GM21447 (cell line): ENCODE measurements around the gene GPR84.
A peak's percentile ranks its signal among the peaks of the same experiment; 100 is the strongest.

Experiments used
- ATAC-seq: cut with Tn5 transposase; IDR thresholded peaks from one replicate; pipeline ENCODE4 v1.9.1; 2021; ENCODE audit not compliant: unreplicated experiment

Gene GPR84

DNA sequence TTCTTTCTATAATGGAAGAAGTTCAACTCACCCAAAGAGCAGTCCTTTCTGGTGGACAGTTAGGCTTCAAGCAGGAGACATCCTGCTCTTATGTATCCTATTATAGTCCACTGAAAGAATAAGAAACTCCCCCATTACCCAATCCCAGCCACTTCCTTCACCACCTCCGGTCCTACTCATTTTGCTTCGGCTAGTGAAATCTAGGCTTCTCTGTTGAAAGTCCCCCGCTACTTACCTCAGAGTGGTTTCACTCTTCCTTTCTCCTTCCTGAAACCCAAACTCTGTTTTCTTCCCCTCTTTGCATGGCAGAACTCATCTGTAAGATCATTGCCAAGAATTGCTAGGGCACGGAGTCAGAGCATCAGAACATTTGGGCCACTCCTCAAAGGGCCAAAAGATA lies at the start of gene GPR84:
Gene GPR84, minus strand, starts transcription at position 74 of the 400 bp plus-strand sequence. CDS start 635 bp downstream, outside the sequence.
- ATAC-seq: peak; percentile 46

DNA sequence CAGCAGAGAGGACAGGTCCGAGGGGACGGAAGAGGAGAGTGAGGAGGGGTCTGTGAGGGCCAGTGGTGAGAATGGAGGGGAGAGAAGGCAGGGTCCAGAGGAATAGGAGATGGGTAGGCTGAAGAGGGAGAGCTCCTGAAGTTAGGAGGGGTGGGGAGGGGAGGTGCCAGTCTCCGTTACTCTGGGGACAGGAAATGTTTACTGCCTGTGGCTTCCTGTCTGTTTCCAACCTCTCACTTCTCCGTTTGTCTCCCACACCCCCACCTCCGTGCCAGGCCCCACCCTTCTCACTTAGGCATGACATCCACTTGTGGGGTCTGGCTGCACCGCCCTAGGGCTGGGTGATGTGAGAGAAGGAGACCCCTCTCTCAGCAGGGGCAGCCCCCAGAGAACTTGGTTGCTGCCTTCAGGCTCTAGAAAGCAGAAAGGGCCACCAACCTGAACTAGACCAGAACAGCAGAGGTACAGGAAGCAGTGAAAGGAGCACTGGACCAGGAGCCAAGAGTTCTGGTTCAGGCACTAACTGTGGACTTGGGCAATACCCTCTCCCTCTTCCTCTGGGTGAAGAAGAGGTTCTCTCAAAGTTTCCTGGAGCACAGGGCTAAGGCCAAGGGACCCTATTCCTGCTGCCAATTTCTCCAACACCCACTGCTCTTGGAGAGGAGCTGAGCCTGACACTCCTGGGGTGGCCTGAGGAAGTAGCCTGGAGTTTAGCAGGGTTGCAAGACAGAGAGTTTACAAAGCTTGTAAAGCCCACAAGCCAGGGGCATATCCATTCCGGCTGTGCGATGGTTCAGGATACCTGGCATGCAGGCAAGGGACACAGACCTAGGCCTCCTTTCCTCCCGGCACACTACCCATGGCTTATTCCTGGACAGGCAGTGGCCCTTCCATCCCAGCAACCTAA lies 49.3 kb upstream of the GPR84 start:
- peak; percentile 76 for ATAC-seq

DNA sequence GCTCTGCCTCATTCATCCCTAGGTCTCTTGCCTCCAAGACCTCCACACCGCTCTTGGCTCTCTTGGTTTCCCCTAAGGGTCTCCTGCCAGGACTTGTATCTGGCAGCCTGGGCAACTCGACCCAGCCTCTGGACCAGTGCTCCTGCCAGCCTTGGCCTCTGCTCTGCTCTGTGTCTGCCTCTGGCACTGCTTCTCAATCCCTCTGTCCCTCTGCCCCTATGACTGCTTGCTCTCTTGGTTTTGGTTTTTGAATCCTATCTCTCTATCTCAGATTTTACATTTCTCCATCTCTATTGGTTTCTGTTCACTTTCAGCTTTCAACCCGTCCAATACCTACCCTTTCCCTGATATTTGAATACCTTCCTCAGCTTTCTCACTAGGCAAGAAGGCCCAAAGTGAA lies 48.5 kb upstream of the GPR84 start:
- peak; percentile 33 for ATAC-seq

DNA sequence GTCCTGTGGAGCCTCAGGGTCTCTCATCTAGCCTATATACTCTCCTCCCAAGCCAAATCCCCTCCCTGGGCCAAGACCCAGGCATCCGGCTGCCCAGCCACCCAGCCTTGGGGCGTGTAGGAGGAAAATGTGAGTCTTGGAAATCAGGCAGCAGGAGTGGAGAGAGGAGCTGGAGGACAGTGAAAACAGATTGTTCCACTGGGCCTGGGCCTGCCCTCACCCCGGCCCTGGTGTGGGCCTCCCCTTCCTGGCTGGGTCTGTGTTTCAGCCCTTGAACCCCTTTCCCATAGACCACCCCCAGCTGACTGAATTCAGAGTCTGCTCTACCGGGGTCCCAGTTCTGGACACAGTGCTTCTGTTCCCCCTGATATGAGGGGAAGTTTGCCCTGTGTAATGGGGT lies 48.1 kb upstream of the GPR84 start:
- ATAC-seq: no peak

DNA sequence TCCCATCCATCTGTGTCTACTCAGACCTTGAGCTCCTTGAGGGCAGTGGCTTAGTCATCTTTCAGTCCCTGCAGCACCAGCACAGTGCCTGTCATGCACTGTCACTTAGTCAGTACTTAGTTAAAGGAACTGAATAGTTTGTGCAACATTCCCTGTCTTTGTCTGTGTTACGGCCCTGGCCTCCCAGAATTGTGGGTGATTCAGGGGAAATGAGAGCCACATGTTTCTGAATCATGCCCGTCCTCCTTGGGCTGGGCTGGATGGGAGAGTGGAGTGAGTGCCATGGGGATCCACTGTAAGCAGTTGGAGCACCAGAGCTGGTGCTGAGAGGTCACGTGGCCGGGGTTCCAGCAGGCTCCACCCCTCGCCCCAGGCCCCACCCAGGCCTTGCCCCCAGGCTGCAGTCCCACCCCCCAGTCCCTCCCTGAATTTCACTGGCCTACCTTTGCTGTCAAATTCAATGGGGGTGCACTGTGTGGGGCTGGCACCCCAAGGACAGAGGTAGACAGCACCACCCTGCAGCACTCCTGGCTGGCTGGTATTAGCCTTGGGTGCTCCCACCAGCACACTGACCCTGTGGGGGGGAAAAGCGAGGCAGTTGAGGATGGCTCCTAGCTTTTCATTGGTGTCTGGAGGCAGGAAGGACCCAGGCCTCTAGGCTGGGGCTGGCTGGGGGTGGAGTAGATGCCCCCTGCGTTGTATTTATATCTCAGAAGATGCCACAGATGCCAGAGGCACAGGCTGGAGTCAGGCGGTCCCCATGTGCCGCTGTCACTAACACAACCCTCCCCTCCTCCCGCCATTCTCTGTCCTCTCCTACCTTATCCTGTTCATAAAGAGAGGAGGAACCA lies 47.3 kb upstream of the GPR84 start:
- no peak for ATAC-seq

DNA sequence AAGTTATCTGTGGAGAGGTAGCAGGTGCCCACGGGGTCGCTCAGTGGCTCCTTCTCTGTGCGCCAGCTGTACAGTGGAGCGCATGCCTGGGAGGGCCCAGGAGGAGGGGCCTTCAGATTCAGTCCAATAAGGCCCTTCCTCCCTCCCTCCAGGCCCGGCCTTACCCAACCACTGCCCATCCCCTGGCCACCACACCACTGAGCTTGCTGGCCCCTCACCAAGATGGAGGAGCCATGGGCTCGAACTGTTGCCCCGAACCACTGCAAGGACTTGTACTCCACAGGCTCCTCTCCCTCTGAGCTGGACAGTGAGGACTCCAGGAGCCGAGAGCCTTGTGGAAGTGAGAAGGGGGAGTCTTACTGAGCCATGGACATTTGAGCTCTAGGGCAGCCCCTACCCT lies 45.0 kb upstream of the GPR84 start:
- no peak for ATAC-seq

DNA sequence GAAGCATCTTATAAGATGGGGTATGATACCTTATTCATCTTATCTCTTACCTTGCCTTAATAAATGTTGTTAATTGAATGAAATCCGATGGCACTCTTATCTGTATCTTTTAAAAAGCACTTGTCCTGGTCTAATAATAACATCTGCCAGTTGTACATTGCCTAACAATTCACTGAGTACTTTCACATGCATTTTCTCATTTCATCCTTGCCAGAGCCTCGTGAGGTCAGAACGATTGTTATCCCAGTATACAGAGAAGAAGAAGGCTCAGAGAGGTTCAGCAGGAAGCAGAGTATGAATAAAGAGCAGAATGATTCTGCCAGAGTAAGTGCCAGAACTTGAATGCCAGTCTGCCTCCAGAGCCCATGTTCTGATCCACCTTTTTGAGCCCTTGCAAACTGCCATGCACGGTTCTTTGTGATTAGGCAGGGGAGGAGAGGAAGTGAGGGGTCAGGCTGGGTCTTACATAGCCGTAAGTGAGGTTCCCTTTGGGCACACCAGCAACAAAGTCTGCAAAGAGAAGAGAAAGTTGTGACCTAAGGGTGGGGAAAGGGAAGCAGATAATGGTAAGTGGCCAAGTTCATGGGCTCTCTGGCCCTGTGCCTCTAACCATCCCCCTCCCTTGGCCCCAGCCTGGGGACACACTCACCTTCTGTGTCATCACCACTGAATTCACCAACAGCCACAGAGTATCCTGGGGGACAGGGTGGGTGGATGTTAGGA lies 43.1 kb upstream of the GPR84 start:
- no peak for ATAC-seq

DNA sequence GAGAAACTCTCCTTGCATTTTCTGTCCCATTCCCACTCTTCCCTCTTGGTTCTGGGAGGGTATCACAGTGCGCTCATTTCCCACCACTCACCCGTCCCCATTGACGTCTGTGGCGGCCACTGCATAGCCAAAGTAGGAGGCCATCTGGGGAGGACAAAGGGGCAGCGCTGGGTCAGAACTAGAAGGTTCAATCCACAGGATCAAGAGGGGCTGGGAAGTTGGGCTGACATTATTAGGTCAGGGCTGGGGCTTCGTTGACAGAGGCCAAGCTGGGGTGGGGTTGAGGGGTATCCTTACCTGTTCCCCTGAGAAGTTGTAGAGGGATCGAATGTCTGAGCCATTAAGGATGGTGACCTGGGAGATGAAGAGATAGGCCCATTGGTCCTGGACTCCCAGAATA lies 41.3 kb upstream of the GPR84 start:
- ATAC-seq: no peak

DNA sequence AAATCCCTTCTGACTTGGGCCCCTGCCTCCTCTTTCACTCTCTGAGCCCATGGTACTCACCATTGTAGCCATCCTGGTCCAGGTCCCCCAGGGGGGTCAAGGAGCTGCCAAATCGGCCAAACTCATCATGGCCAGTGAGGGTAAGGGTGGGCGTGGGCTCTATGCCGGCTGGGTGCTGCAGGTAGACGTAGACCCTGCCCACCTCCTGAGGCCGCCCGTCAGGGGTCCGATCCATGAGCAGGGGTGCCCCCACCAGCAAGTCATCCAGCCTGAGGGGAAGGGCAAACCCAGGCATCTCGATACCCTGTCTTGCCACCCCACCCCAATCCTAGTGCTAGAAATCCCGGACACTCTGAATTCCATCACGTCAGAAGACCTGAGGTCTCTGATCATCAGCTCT lies 40.8 kb upstream of the GPR84 start:
- ATAC-seq: no peak

DNA sequence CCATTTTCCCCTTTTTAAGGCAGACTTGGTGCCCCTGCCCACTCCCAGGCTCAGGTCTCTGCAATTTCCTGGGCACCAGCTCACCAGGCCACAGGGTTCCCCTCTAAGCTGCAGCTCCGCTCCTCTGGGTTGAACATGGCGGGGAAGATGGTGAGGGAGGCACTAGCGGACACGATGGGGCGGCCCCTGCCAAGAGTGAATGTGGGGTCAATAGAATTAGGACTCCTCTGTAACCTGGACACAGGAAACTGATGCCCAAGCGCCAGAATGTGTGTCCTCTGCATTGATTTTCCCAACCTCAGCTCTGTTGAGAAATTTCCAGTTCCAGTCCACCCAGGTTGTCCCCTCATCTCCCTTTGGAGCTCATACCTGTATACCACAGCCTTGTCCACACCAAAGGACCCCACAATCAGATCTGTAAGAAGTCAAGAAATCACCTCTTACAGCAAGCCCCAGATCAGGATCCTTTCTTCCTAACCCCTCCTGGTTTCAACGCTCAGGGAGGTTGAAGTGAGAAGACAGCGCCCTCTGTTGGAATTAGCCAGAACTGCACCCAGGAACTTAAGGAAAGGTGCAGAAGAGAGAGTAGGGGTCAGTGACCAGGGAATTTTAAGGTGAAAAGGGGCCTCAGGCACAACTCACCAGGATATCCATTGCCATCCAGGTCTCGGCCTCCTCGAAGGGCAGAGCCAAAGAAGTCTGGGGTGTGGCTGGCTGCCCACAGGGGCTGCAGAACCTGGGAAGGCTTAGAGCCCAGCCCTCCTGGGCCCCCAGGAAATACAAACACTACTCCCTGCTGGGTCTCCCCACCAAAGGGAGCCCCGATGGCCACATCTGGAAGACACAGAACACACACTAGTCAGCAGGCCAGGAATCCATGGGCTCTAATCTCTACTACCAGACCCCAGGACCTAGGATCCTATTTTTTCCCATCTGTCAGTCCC lies 40.0 kb upstream of the GPR84 start:
- ATAC-seq: no peak

DNA sequence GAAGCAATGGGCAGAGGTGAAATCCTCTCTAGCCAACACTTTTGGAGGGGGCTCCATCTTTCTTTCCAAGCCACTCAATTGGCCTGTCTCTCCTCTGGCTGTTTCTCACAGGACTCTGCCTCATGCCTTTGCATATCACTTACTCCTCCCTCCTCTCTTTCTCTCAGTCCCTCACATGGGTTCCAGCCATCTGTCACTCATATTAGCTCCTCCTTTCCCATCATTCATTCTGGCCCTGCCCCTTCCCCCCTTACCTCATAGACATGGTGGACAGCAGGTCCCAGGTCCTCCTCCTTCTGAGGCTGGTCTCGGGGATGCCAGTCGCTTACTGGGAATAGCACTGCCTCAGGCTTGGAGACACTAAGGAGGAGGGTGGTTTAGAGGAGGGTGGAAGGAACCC lies 36.8 kb upstream of the GPR84 start:
- ATAC-seq: no peak

DNA sequence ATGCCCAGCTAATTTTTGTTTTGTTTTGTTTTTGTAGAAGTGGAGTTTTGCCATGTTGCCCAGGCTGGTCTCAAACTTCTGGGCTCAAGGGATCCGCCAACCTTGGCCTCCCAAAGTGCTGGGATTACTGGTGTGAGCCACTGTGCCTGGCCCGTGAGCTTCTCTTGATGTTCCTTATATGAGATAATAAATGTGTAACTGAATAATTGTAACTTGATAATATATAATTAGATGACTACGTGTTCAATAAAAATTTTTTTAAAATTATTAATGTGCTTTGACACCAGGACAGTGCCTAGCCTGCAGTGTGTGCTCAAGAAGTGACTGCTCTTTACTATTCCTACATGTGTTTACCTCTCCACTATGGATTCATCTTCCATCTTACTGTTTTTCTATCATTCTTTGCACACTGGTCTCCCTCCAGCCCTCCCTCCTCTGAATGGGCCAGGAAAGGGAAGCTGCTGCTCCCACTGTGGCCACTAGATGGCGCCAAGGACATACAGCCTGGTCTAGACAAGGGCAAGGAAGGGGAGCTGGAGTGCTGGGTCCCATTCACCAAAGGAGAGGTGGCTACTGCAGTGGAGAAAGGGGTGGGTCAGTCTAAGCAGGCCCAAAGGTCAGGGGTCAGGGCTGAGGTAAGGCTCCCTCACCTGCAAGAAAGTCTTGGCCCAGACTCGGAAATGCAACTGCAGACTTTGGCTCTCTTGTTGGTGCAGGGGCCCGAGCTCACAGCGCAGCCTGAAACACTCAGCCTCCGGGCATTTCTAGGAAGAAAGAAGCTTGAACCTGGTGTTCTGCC lies 34.9 kb upstream of the GPR84 start:
- ATAC-seq: peak; percentile 73

DNA sequence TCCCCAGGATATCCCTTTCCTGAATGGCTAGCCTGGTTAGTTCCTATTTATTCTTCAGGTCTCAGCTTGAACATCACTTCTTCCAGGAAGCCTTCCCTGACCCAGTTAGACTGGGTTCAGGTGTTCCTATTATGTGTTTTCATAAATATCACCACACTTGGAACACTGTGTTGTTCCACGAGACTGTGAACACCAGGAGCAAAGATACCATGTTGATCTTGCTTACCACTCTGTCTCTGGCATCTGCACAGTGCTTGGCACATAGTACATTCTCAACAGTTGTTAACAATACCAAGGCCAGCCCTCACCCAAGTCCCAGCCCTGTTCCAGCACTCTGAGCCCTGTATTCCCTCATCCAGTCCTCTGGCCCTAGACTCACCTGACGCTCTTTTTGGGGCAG lies 33.9 kb upstream of the GPR84 start:
- no peak for ATAC-seq

DNA sequence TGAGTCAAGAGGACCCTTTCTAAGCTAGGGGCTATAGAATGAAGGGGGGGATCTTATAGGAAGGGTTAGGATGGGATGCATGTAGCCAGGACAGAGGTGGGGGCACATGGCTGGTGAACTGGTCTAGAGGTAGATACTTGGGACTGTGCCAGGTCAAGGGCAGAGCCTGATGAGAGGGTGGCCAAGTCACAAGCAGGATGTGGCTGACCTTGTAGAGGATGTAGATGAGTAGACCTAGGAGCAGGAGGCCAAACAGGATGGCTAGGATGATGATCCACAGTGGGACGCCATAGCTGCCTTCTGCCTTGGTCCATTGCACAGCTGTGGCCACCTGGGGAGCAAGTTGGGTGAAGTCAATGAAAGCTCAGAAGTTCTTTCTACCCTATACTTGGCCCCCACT lies 32.9 kb upstream of the GPR84 start:
- no peak for ATAC-seq

DNA sequence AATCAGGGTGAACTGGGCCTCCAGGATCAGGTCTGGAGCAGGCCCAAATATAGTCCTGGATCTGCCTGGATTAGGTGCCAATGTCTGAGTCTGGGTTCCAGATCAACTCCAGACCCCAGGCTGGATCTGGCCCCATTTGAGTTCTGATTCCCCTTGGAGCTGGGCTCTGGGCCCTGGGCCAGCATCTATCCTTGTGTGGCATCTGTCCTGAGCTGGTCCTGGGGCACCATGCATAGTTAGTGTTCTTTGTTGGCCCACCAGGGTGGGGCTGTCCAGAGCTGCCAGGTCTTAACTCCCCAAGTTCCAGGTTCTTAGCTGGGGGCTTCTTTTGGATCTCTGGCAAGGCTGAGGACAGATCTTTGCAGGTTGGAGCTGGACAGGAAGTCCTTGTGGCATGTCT lies 31.3 kb upstream of the GPR84 start:
- ATAC-seq: no peak

DNA sequence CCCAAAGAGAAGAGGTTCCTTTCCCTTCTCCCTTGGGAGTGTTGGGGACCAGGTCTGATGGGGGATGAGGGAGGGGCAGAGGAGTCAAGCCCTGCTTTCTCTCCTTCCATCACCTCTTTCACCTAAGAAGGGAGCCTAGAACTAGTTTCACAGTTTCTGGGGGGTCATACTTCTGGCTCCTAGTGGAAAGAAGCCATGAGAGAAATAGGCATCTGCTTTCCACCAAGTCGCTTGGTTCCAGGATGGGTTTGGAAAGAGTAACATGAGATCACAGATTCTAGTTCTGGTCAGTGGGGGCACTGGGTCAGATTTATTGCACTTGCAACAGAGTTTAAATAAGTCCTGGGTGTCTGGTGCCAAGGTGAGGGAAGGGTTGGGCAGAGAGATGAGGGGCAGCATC lies 30.7 kb upstream of the GPR84 start:
- no peak for ATAC-seq

DNA sequence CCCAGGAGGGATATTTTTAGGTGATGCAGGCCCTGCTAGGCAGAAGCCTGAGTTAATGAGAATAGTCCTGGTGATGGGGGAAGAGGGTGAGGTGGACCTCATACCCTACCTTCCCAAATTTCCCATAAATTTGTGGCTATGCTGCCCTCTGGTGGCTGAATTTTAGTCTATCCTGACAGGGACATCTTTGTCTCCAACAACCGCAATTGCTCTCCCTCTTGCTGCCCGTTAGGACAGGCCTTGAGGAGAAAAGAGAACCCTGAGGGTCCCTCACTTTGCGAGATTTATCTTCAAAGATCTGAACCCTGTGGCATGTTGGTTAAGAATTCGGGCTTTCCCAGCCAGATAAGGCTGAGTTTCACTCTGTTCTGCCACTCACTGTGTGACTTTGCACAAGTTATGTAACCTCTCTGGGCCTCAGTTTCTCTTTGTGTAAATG lies 30.0 kb upstream of the GPR84 start:
- no peak for ATAC-seq

DNA sequence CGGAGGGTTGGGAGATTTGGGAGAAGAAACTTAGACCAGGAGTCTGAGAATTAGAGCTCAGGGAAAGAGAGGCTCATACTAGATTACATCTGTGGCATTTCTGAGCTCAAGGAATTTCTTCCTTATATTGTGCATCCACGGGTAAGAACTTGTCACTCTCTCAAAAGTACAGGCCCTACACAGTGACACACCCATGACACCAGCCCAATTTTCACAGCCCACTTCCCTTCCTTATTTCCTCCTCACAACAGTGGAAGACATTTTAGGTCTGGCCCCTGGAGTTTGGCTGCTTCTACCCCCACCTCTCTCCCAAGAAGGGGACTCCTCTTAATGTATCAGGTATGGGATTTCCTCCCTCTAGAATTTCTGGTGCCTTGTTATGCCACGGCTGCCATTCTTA lies 29.5 kb upstream of the GPR84 start:
- ATAC-seq: no peak

DNA sequence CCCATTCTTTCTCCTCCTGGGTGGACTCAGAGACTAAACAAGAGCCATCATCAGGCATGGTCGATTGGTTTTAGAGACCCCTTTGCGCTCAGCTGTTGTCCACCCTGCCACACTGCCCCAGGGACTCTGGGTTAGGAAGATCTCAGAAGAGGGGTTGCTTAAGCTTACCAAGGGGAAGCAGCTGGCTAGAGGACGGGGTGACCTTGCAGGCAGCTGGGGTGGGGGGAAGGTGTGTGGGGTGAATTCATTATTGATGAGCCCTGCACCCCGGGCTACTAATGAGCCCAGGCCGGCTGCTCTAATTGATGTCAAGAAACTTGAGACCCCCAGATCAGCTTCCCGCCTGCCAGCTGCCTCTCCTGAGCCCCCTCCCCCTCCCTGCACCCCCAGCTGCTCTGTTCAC lies 28.9 kb upstream of the GPR84 start:
- ATAC-seq: no peak
